GM12878 (cell line): ENCODE measurements around the gene ADH1C. TPM values are rescaled to one million over a fixed set of nuclear protein-coding genes. Genes with fewer than 3 reads are reported as not detected.

ENCODE experiments used
- ATAC-seq: fragments of 200-7000 bp; cut with Tn5 transposase; 3 replicates; pipeline ENCODE4 v1.9.1; 2020; ENCODE audit warnings: mild to moderate bottlenecking, moderate library complexity
- BruUV-seq: library from RNA; stranded (reverse); fragments of 400-500 nt; replicated peaks from 2 replicates; lab custom pipeline; 2021; lab: Mats Ljungman, UMichigan
- CTCF ChIA-PET: fragments of 300-600 bp; sonication (Branson Sonifier 250); formaldehyde crosslinking; extraction: SDS; loops from one replicate; lab custom pipeline; 2021; ENCODE audit warnings: inconsistent platforms; lab: Yijun Ruan, JAX
- POLR2A ChIA-PET: fragments of 350-600 bp; formaldehyde crosslinking; extraction: SDS; loops from one replicate; lab custom pipeline; 2021; ENCODE audit warnings: inconsistent platforms; lab: Charles Lee
- RAD21 ChIA-PET: fragments of 300-600 bp; sonication (Branson Sonifier 250); formaldehyde crosslinking; loops from one replicate; lab custom pipeline; 2023; ENCODE audit warnings: antibody characterized with exemption; ENCODE audit not compliant: unreplicated experiment; lab: Charles Lee
- SMC1A ChIA-PET: fragments of 300-600 bp; sonication (Branson Sonifier 250); formaldehyde crosslinking; loops from one replicate; lab custom pipeline; 2023; ENCODE audit not compliant: unreplicated experiment, uncharacterized antibody; lab: Charles Lee
- DNase-seq: peaks from one replicate; pipeline ENCODE4 v3.0.0-alpha.2; 2011; ENCODE audit warnings: low read depth, low spot score
- FAIRE-seq: peaks from 3 replicates; lab custom pipeline; 2011; peaks lifted over from hg19 to GRCh38; lab: Jason Lieb, UNC
- H2AFZ ChIP-seq: 2 replicates; pipeline ENCODE4 v1.6.0; 2011; ENCODE audit warnings: low read depth, low read length, control low read depth; ENCODE audit not compliant: control insufficient read depth
- H3K27ac ChIP-seq: 2 replicates; pipeline ENCODE4 v1.5.1; 2011; ENCODE audit warnings: control low read depth; ENCODE audit not compliant: control insufficient read depth, insufficient read depth
- H3K27me3 ChIP-seq, 2 experiments: replicated peaks in 1 of 2; 2 replicates each; pipeline versions ENCODE4 v1.6.0 to v1.6.1; 2011; ENCODE audit warnings: low read length in 1 of 2; ENCODE audit not compliant: control insufficient read depth in 2 of 2, insufficient read depth in 2 of 2
- H3K36me3 ChIP-seq, 2 experiments: 2 replicates each; pipeline ENCODE4 v1.5.1; 2011; ENCODE audit warnings: low read length in 1 of 2; ENCODE audit not compliant: control insufficient read depth in 2 of 2, insufficient read depth in 2 of 2
- H3K4me1 ChIP-seq: 2 replicates; pipeline ENCODE4 v1.6.1; 2011; ENCODE audit warnings: mild to moderate bottlenecking, low read length, moderate library complexity, mixed read lengths; ENCODE audit not compliant: control insufficient read depth, insufficient read depth
- H3K4me2 ChIP-seq: 2 replicates; pipeline ENCODE4 v1.6.0; 2011; ENCODE audit warnings: control low read depth; ENCODE audit not compliant: control insufficient read depth, insufficient read depth
- H3K4me3 ChIP-seq: fragments of 200-600 bp; sonication (generic); 2 replicates; pipeline ENCODE4 v1.5.1; 2016
- H3K79me2 ChIP-seq: 2 replicates; pipeline ENCODE4 v1.6.0; 2011; ENCODE audit warnings: low read length; ENCODE audit not compliant: control insufficient read depth, insufficient read depth
- H3K9ac ChIP-seq: 2 replicates; pipeline ENCODE4 v1.8.0; 2011; ENCODE audit warnings: low read length, control low read depth, mixed read lengths; ENCODE audit not compliant: control insufficient read depth, insufficient read depth
- H3K9me3 ChIP-seq: replicated peaks from 3 replicates; pipeline ENCODE4 v1.5.1; 2011; ENCODE audit warnings: mild to moderate bottlenecking, low read length; ENCODE audit not compliant: control insufficient read depth, insufficient read depth
- H4K20me1 ChIP-seq: 2 replicates; pipeline ENCODE4 v1.6.0; 2011; ENCODE audit not compliant: control insufficient read depth, insufficient read depth
- MTA2 ChIP-seq: fragments of 450-650 bp; IDR thresholded peaks from 2 replicates; pipeline ENCODE4 v1.6.1; 2016; ENCODE audit warnings: low read depth, mild to moderate bottlenecking, moderate library complexity
- MXI1 ChIP-seq: fragments of 150-350 bp; IDR thresholded peaks from 2 replicates; pipeline ENCODE4 v1.6.1; 2011; ENCODE audit warnings: low read depth, mild to moderate bottlenecking, inconsistent platforms, low read length, improper control_type of control experiment
- NBN ChIP-seq: fragments of 450-650 bp; IDR thresholded peaks from 2 replicates; pipeline ENCODE4 v1.6.1; 2016
- NR2F1 ChIP-seq: fragments of 450-650 bp; conservative IDR thresholded peaks from 2 replicates; pipeline ENCODE4 v1.6.1; 2017; ENCODE audit warnings: mild to moderate bottlenecking
- RELA ChIP-seq: fragments of 450-650 bp; IDR thresholded peaks from 2 replicates; pipeline ENCODE4 v1.8.0; 2014; ENCODE audit warnings: borderline replicate concordance; ENCODE audit not compliant: partially characterized antibody
- YY1 ChIP-seq: IDR thresholded peaks from 2 replicates; pipeline ENCODE4 v1.6.1; 2011; ENCODE audit warnings: low read depth, mild to moderate bottlenecking, low read length
- ZNF217 ChIP-seq: fragments of 450-650 bp; IDR thresholded peaks from 2 replicates; pipeline ENCODE4 v1.6.1; 2017; ENCODE audit warnings: antibody characterized with exemption, mild to moderate bottlenecking
- WGBS: methylation state at CpG from one replicate; pipeline ENCODE4 v1.1.6; 2016; ENCODE audit warnings: low lambda C conversion rate; ENCODE audit not compliant: insufficient replicate concordance, insufficient coverage; ENCODE audit errors: missing lambda C conversion rate; 5-methylcytosine and 5-hydroxymethylcytosine counted together
- in situ Hi-C: fragments of 300-500 bp; cut with MboI; formaldehyde crosslinking; loops from 9 replicates; pipeline ENCODE4 v1.14.3; 2018; ENCODE audit warnings: mixed read lengths
- intact Hi-C: fragments of 100-400 bp; cut with micrococcal nuclease; formaldehyde crosslinking; loops from one replicate; pipeline ENCODE4 v1.14.2; 2022; ENCODE audit not compliant: unreplicated experiment
- polyA plus RNA-seq, 11 experiments: library from polyadenylated mRNA; depleted of rRNA in 4 of 11; unstranded in 6 of 11; stranded (reverse) in 5 of 11; fragments of >200 nt; fragmentation: Nextera tagmentation in 4 of 11; fragmentation: Illumina TruSeq in 1 of 11; extraction: Ambion mirVana in 4 of 11; extraction: Trizol in 1 of 11; gene quantifications; 1 replicate in 1 of 11; 2 replicates in 10 of 11; pipeline versions ENCODE4 v1.2.1 to v1.2.3, GENCODE V29; 2011 to 2016; ENCODE audit warnings: inconsistent platforms in 2 of 11, missing spikeins in 2 of 11, low read depth in 1 of 11
- total RNA-seq, 4 experiments: library from RNA; depleted of rRNA in 3 of 4; stranded (reverse); fragments of >200 nt in 3 of 4; fragmentation: Illumina TruSeq in 1 of 4; extraction: Trizol in 1 of 4; gene quantifications; 2 replicates each; pipeline versions ENCODE4 v1.2.1 to v1.2.3, GENCODE V29; 2013 to 2021

Gene ADH1C
- total and polyA plus RNA-seq, 10 of the 15 experiments (the other 5 are each of a cell fraction or from before 2014, with no cell fraction given): 0.04 to 1.1 (median 0.10) TPM; not detected in 3

- CTCF ChIA-PET: interaction anchor here (7.1 kb wide), 1 partner anchor 22 kb away, joined by 60 read pairs; no protein-coding TSS in a partner anchor
- DNase-seq: no peak
- ATAC-seq: no peak
- Histone ChIP-seq H4K20me1 (no peaks in the 10 kb centered on the region), H3K27me3 (no peaks in the 10 kb centered on the region), H3K36me3 (no peaks in the 10 kb centered on the region), H3K4me1 (no peaks in the 10 kb centered on the region), H3K4me3 (no peak overlapping the region), H2AFZ (no peak overlapping the region)
- POLR2A ChIA-PET: interaction anchor here (1.2 kb wide), 1 partner anchor 16 kb away, joined by 4 read pairs; no protein-coding TSS in a partner anchor
- in situ Hi-C loops: no loop called here
- no TSS peak for BruUV-seq
- RAD21 ChIA-PET: interaction anchor here (0.7 to 1.3 kb wide), 2 partner anchors 9 to 21 kb away, joined by 3 read pairs; no protein-coding TSS in a partner anchor
- intact Hi-C loops: no loop called here
- FAIRE-seq: no peak
- TF ChIP-seq ZNF217 (no peak), NBN (no peak), MXI1 (no peak)
- TF ChIP-seq, all 136 proteins: peak for 0
- no peak overlapping the region for H3K4me2 ChIP-seq
- SMC1A ChIA-PET: interaction anchor here (0.7 to 1.2 kb wide), 3 partner anchors 15 to 155 kb away, joined by 3 to 4 read pairs (median 3); no protein-coding TSS in a partner anchor
- no peak overlapping the region for H3K27ac ChIP-seq
- no peaks in the 10 kb centered on the region for H3K9me3 ChIP-seq
- 0% methylated on average over 1 of the region's 1 CpG for WGBS
- H3K79me2 ChIP-seq: no peaks in the 10 kb centered on the region
- no peak overlapping the region for H3K9ac ChIP-seq
Measured at GRCh38 chr4:99382745-99383360, 30.3 kb upstream of the ADH1C start.

DNA sequence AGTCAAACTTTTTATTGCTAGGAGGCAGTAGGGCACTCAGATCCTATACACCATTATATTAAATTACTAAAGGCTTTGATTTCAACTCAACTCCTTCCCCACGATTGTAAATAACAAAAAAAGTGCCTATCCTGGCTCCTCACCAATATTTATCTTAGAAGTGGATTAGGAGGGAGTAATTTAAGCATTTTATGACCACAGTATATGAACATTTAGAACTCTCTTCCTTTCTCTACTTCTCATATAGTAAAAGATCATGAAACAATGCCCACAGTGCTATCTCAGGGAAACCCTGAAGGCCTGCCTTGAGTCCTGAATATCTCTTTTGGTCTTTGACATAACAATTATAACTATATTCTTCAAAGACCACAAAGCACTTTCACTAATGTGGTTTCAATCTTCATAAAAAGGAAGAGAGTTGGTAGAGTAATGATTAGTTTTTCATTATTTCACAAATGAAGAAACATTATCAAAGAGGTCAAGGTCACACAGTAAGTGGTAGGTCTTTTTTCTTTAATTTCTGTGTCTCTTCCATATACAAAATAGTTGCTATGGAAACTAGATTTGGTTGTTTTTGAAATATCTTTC lies 29.1 kb upstream of the ADH1C start:
- Histone ChIP-seq H3K36me3 (no peaks in the 10 kb centered on the region), H3K27ac (no peak overlapping the region), H3K79me2 (no peaks in the 10 kb centered on the region), H4K20me1 (no peaks in the 10 kb centered on the region), H3K27me3 (no peaks in the 10 kb centered on the region), H3K4me2 (no peak overlapping the region), H2AFZ (no peak overlapping the region), H3K9me3 (no peaks in the 10 kb centered on the region), H3K4me3 (no peak overlapping the region), H3K4me1 (no peaks in the 10 kb centered on the region), H3K9ac (no peak overlapping the region)
- in situ Hi-C loops (no loop called here), intact Hi-C loops (no loop called here)
- FAIRE-seq: no peak
- ChIA-PET SMC1A (interaction anchor here (0.9 kb wide), 1 partner anchor 22 kb away, joined by 4 read pairs; no protein-coding TSS in a partner anchor), RAD21 (interaction anchor here (1.0 to 1.3 kb wide), 2 partner anchors 22 kb away, joined by 3 read pairs; no protein-coding TSS in a partner anchor), POLR2A (no interaction called here), CTCF (interaction anchor here (1.9 to 7.1 kb wide), 2 partner anchors 11 to 23 kb away, joined by 5 to 60 read pairs; no protein-coding TSS in a partner anchor)
- ATAC-seq: peak; percentile 57
- no peak for DNase-seq
- 0% methylated on average over 1 of the region's 1 CpG for WGBS
- TF ChIP-seq MTA2 (0 out of 2 replicates have a peak, but pooled peaks have one; percentile 13), NR2F1 (peak; percentile 61), RELA (no peak), YY1 (no peak)
- BruUV-seq: no TSS peak
